Measurements from ENCODE around the gene HS6ST3. TPM values are rescaled to one million over a fixed set of nuclear protein-coding genes. Genes with fewer than 3 reads are reported as not detected.

The HS6ST3 gene
- total RNA-seq, 1 donor from 2014 or later: not detected

DNA sequence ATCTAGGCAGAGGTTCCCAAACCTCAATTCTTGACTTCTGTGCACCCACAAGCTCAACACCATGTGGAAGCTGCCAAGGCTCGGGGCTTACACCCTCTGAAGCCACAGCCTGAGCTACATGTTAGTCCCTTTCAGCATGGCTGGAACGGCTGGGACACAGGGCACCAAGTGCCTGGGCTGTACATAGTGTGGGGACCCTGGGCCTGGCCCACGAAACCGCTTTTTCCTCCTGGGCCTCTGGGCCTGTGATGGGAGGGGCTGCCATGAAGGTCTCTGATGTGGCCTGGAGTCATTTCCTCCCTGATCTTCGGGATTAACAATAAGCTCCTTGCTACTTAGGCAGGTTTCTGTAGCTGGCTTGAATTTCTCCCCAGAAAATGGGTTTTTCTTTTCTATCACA, 108.1 kb downstream of the HS6ST3 start:
- no peak for DNase-seq (ENCODE audit: low read depth)

DNA sequence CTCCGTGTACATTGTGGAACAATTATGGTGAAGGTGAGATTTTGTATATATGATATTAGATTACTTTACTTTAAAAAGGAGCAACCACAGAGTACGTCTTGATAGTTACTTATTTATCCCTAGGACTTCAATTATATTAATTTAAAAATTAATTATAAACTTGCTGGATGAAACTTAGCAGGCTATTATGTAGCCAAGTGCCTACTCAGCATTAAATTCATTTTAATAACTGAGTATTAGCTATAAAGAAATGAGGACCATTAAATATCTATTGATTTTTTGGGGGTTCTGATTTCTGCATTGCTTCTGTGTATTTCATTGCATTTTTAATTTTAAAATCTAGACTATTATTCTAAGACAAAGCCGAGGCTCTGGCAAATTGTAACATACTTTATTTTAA, 109.4 kb downstream of the HS6ST3 start:
- no peak for DNase-seq (ENCODE audit: low read depth)

DNA sequence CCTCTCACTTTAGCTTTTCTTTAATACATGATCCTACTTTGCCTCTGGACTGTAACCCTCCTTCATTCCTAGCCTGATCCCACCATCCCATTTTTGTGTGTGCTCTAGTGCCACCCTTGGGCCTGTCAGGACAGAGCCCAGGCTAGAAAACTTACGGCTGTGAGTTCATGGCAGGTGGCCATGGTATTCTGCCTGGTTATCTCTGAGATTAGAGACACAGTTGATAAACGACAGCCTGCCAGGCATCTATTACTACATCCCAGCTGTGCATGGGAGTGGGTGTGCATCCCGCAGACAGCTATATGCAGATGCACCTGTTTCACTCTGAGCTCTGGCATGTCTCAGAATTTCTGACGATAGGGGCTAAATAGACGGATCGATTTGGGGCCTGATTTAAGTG, 110.9 kb downstream of the HS6ST3 start:
- no peak for DNase-seq (ENCODE audit: low read depth)

- no peak for DNase-seq (ENCODE audit: low read depth)
Measured at GRCh38 chr13:96202315-96202714, 112.4 kb downstream of the HS6ST3 start.

DNA sequence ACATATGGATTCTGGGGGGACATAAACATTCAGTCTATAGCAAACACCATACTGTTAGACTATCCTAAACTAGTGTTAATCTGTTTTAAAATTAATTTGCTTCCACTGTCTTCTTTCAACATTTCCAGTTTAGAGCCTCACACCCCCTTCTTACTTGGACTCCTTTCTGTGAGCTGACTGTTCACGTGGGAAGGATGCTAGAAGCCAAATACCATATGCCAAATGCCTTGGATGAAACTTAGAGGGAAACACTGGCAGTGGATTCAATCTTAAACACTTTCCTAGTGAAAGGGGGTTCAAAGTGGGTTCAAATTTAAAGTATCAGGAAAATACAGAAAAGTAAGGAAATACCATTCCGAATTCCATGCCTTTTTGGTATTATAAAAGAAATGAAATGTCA, 113.6 kb downstream of the HS6ST3 start:
- no peak for DNase-seq (ENCODE audit: low read depth)

DNA sequence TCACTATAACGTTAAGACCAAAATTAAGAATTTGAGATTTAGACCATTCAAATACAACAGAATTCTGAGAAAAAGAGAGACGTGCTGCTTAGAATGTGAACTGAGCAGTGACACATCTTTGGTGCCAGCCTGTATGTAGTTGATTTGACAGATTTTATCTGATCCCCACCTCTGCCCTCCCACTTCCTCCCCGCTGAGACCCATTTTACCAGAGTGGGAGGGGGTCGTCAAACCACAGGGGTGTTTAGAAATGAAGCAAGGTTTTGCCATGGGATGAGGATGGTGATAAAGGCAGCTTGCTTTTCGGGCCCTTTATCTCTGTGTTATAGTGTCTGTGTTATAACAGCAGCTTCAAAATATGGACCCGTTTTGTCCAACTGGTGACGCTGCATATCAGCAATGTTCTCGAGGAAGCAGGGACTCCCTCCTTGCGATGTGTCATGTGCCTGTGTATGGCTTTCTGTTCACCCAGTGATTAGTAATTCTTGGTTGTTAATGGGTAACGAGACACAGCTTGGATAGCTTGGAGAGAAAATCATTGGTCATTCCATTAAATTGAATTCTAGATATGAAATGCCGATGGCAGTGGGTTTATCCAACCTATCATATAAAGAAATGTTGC, 125.0 kb downstream of the HS6ST3 start:
- no peak for DNase-seq (ENCODE audit: low read depth)

DNA sequence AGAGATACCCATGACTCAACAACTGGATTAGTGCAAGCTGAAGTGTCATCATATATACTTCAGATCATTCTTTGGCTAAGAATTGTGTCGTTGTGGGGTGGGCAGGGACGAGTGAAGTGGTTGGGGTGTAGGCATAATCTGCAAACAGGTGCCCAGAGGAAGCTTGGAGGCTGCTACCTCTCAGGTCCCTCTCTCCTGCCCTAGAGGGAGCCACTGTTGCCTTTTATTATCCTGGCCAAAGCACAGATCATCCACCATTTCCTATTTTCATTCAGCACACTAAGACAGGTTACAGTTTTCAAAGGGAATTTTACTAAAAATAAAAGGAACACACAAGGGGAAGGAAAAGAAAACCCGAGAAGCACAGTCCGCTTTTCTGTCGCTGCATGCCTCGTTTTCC, 126.6 kb downstream of the HS6ST3 start:
- DNase-seq (ENCODE audit: low read depth): no peak

DNA sequence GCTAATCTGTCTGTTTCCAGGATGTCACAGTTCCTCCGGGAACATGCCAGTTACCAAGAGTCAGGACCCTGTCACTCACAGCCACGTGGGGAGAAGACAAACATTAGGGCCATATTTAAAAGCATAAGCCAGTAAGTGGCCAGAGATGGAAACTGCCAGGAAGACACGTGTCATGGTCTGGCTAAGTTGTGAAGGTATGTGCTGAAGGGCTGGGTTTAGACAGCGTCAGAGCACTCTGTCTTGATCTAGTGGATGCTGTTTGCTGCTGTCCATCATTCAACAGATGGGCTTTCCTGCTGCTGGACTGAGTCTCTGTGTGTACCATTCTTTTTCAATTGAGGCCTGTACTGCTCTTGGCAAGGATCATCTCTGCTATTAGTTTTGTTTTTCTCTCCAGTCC, 128.6 kb downstream of the HS6ST3 start:
- no peak for DNase-seq (ENCODE audit: low read depth)

DNA sequence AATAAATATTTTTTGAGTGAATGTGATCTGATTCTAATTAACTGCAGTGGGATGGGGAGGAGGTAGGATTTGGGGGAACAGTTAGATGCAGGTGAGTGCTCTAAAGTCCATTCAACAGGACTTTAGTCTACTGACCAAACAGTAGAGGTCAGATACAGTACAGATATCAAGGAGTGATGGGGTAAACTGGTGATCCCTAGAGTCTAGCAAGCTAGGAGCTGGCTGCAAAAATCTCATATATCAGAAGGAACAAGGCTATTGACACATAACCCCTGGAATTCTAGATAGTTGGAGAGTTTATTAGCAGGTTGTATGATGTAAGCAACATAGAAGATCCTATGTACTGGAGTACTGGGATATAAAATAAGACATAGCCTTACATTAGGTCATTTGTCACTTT, 131.6 kb downstream of the HS6ST3 start:
- no peak for DNase-seq (ENCODE audit: low read depth)

GRCh38 chr13:96223231-96223630, 133.3 kb downstream of the HS6ST3 start:
- no peak for DNase-seq (ENCODE audit: low read depth)

GRCh38 chr13:96229356-96229755, 139.4 kb downstream of the HS6ST3 start:
- DNase-seq (ENCODE audit: low read depth): peak; percentile 6

DNA sequence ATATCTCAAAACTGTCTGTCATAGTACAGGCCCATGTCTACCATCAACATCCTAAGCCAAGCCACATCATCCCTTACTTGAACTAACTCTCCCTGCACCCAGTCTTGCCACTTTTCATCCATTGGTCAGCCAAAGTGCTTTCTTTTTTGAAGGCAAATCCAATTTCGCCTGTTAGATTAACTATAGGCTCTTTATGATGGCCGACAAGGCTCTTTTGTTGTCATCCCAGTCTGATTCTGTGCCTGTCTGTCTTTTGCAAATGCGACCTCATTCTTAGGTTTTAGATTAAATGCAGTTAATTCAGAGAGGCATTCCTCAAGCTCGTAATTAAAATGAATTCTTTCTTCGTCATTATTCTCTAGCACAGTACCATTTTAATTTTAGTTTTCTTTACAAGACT, 148.3 kb downstream of the HS6ST3 start:
- no peak for DNase-seq (ENCODE audit: low read depth)

DNA sequence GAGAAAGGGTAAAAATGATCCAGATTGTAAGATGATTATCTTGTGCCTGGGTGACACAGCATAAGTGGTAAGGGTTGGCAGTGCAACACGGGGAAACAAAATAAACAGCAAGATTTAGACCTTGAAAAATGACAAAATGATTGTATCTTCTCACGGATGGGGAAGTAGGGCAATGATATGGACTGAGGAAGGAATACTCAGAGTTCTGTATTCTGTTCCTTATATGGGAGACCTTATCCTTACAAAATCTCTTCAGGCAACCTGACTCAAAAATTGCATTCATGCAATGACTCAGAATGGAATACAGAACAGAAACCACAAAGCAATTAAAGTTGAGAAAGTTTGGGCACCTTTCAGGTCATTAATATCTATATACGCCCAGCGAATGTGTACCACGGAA, 149.0 kb downstream of the HS6ST3 start:
- no peak for DNase-seq (ENCODE audit: low read depth)

DNA sequence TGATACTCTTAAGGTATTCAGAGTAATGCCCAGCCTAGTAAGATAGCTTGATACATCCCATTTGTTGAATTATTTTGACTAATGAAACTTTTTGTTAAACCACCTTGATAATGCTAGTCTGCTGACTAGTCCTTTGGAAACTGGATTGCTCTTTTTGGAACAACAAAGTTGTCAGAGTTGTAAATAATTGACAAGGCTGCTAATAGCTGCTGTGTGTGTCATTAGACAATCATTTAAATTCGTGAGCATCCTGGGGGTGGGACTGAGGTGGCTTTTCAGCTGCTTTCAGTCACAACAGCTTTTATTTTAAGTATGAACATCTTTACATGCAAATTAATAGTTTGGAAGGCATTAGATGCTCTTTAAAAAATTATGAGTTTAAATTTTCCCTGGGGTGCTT, 153.5 kb downstream of the HS6ST3 start:
- no peak for DNase-seq (ENCODE audit: low read depth)

- no peak for DNase-seq (ENCODE audit: low read depth)
Measured at GRCh38 chr13:96248103-96248502, 158.2 kb downstream of the HS6ST3 start.

DNA sequence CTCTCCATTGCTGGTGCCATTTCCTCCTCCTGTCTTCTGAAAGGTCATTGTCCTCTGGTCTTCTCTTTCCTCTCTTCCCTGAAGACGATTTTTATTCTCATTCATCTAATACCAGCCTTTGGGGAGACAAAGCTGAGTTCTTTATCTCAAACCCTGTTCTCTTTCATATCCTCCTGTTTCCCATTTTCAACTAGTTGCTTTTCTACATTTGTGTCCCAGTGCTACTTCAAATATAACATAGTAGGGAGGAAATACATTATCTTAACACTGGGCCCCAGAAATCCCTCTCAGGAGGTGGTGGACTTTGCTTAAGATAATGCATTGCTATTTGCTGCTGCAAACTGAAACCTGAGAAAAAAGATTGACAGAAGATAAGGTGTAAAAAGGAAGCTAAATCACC, 159.1 kb downstream of the HS6ST3 start:
- no peak for DNase-seq (ENCODE audit: low read depth)

DNA sequence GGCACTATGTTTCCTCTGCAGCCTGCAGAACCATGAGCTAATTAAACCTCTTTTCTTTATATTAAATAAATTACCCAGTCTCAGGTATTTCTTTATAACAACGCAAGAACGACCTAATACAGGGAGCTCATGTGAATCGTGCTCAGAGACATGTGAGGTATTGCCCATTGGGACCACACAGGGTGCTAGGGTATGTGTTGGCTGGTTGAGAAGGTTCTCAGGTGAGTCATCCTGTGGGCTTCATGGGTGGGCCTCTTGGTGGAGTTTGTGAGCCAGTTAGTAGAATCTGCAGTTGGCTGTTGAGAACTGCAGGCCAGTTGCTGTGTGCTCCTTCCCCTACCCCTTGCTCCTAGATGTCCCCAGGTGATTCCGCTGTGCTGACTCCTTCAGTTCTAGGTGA, 163.0 kb downstream of the HS6ST3 start:
- DNase-seq (ENCODE audit: low read depth): no peak

GRCh38 chr13:96273196-96273595, 183.3 kb downstream of the HS6ST3 start:
- DNase-seq (ENCODE audit: low read depth): no peak

DNA sequence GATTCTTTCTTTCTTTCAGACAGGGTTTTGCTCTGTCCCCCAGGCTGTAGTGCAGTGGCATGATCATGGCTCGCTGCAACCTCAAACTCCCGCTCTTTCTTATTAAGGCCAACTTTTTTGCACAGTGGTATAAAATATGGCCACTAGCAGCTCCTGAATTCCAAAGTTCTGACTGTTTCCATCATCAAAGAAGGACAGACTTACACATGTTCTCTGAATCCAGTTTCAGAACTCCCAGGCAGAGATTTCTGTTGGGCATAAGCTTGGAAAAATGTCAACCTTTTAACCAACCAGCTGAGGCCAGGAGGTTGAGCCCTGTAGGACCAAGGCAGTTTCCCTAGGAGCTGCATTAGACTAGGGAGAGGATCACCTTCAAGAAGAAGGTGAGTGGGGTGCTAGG, 184.1 kb downstream of the HS6ST3 start:
- no peak for DNase-seq (ENCODE audit: low read depth)

GRCh38 chr13:96279904-96280303, 190.0 kb downstream of the HS6ST3 start:
- DNase-seq (ENCODE audit: low read depth): no peak

DNA sequence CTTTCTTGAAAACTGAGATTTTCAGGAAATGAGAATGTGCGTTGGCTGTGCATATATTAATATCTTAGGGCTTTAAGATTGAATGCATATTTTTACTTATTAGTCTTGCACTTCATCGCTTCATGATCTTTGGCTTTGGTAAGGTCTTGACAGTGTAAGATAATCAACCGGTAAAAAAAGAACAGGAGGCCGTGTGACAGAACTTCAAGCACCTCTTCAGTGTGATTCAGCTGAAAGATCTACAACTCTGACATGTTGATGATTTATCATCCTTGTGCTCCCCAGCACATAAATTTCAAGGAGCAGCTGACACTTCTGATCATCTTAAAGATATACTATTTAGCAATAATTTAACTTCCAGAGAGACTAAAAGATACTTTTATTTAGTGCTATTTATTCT, 195.1 kb downstream of the HS6ST3 start:
- no peak for DNase-seq (ENCODE audit: low read depth)

- DNase-seq (ENCODE audit: low read depth): no peak
Measured at GRCh38 chr13:96285729-96286128, 195.8 kb downstream of the HS6ST3 start.

- no peak for DNase-seq (ENCODE audit: low read depth)
Measured at GRCh38 chr13:96294930-96295881, 205.3 kb downstream of the HS6ST3 start.
